Prostate gland (tissue), 2 donors: Measurements from ENCODE around the gene ACAT1. TPM values are rescaled to one million over a fixed set of nuclear protein-coding genes. Genes with fewer than 3 reads are reported as not detected.
A peak's percentile ranks its signal among the peaks of the same experiment; 100 is the strongest.
"Not testable (repeated sequence)": the region's sequence is repeated elsewhere in the genome, so short reads cannot be mapped to it uniquely, and the experiment has no call there.

Experiments used
- DNase-seq: peaks from one replicate; pipeline ENCODE4 v3.0.0-alpha.2; 2019; ENCODE audit warnings: low spot score
- H3K27ac ChIP-seq, 2 donors: fragments of 200-600 bp; sonication (generic); 2 replicates each; pipeline ENCODE4 v1.5.1; 2017 to 2019
- H3K27me3 ChIP-seq: fragments of 200-600 bp; sonication (generic); replicated peaks from 2 replicates; pipeline ENCODE4 v1.5.1; 2019; ENCODE audit not compliant: insufficient read depth
- H3K36me3 ChIP-seq, 2 donors: fragments of 200-600 bp; sonication (generic); 1 replicate in 1 of 2; 2 replicates in 1 of 2; pipeline versions ENCODE4 v1.5.1 to v1.8.1; 2017 to 2019
- H3K4me1 ChIP-seq: fragments of 200-600 bp; sonication (generic); replicated peaks from 2 replicates; pipeline ENCODE4 v1.5.1; 2019
- H3K4me3 ChIP-seq, 2 donors: fragments of 200-600 bp; sonication (generic); 2 replicates each; pipeline ENCODE4 v1.5.1; 2017 to 2019
- H3K9me3 ChIP-seq: fragments of 200-600 bp; sonication (generic); 2 replicates; pipeline ENCODE4 v1.5.1; 2017
- POLR2A ChIP-seq: fragments of 450-650 bp; IDR thresholded peaks from one replicate; pipeline ENCODE4 v1.6.1; 2016; ENCODE audit warnings: antibody characterized with exemption, mild to moderate bottlenecking
- POLR2AphosphoS5 ChIP-seq: sonication (generic); formaldehyde crosslinking; IDR thresholded peaks from one replicate; pipeline ENCODE4 v1.6.1; 2017; ENCODE audit warnings: antibody characterized with exemption
- whole genome bisulfite sequencing: methylation state at CpG from one replicate; pipeline ENCODE4 v1.1.5; 2018; 5-methylcytosine and 5-hydroxymethylcytosine counted together
- intact Hi-C: fragments of 100-400 bp; cut with DNase I; formaldehyde crosslinking; loops from one replicate; pipeline ENCODE4 v1.14.2; 2022
- total RNA-seq, 2 donors: library from RNA; depleted of rRNA; stranded (reverse); fragments of >200 nt; gene quantifications; one replicate each; pipeline ENCODE4 v1.1.0, GENCODE V29; 2016
- TF ChIP-seq, protein P1 (sequence below), 4 experiments: fragments of 200-600 bp in 2 of 4; fragments of 450-650 bp in 2 of 4; sonication (generic) in 2 of 4; IDR thresholded peaks; 1 replicate in 3 of 4; 2 replicates in 1 of 4; pipeline ENCODE4 v1.5.1; 2016 to 2019; ENCODE audit warnings: antibody characterized with exemption in 4 of 4, mild to moderate bottlenecking in 2 of 4, moderate library complexity in 2 of 4

The ACAT1 gene
- total RNA-seq, 2 donors from 2014 or later, result 65.1 to 152 TPM

- intact Hi-C loops, result loop anchor here (5.0 kb wide), 1 partner anchor 111 kb away; the partner anchor contains the start of gene CUL5
- no peak for DNase-seq
- TF ChIP-seq, protein P1, sequence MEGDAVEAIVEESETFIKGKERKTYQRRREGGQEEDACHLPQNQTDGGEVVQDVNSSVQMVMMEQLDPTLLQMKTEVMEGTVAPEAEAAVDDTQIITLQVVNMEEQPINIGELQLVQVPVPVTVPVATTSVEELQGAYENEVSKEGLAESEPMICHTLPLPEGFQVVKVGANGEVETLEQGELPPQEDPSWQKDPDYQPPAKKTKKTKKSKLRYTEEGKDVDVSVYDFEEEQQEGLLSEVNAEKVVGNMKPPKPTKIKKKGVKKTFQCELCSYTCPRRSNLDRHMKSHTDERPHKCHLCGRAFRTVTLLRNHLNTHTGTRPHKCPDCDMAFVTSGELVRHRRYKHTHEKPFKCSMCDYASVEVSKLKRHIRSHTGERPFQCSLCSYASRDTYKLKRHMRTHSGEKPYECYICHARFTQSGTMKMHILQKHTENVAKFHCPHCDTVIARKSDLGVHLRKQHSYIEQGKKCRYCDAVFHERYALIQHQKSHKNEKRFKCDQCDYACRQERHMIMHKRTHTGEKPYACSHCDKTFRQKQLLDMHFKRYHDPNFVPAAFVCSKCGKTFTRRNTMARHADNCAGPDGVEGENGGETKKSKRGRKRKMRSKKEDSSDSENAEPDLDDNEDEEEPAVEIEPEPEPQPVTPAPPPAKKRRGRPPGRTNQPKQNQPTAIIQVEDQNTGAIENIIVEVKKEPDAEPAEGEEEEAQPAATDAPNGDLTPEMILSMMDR (IDR thresholded peaks at IDR 0.05), result peak in 2 of 4 experiments; percentile 52 to 62
- TF ChIP-seq POLR2AphosphoS5, result no peak
Measured at GRCh38 chr11:108117746-108118371, 3.5 kb upstream of the ACAT1 start.

DNA sequence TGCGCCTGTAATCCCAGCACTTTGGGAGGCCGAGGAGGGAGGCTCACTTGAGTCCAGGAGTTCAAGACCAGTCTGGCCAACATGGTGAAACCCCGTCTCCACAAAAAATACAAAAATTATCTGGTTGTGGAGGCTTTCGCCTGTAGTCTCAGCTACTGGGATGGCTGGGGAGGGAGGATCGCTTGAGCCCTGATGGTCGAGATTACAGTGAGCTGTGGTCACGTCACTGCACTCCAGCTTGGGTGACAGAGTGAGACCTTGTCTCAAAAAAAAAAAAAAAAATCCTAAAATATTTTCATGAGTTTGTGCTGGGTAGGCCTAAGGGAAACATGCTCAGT lies 462 bp upstream of the ACAT1 start:
- not testable (repeated sequence) for H3K36me3 ChIP-seq, H3K4me1 ChIP-seq, DNase-seq, H3K27me3 ChIP-seq, H3K9me3 ChIP-seq
- Histone ChIP-seq H3K27ac (peak overlapping the region; percentile 87 to 89), H3K4me3 (peak overlapping the region; percentile 69 to 73)
- intact Hi-C loops, result loop anchor here (2.0 to 10.0 kb wide), 3 partner anchors 102 to 541 kb away; partner anchors contain the start of genes ATM, NPAT and POGLUT3
- WGBS, result 63% methylated on average over 7 of the region's 7 CpGs

More at GRCh38 chr11:108117746-108118371, 3.5 kb upstream of the ACAT1 start:
- Histone ChIP-seq H3K9me3 (no peaks in the 10 kb centered on the region), H3K36me3 (no peaks in the 10 kb centered on the region), H3K4me3 (no peak overlapping the region), H3K27me3 (no peaks in the 10 kb centered on the region), H3K4me1 (peaks cover 4% of the 10 kb centered on the region), H3K27ac (no peak overlapping the region)

DNA sequence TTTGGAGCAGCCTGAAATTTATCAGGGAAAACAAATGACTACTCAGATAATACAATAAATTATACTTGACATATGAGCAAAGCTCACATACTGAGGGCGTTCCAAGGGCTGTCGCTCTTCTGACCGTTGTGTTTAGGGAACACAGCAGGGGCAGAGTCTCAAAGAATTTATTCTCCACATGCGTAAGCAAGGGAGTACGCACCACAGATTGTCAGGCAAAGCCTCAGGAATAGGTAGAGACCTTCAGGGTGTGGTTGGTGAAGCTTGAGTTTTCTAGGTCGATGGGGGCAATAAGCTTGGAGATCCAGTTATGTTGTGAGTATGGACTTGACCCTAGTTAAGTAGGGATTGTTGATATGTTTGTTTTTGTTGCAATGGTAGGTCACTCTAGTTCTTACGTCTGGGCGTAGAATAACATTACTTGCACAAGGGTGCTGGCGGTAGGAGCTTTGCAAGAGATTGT lies 830 bp downstream of the ACAT1 start:
- H3K9me3 ChIP-seq, result no peaks in the 10 kb centered on the region
- peak overlapping the region; percentile 69 to 73 for H3K4me3 ChIP-seq
- H3K27ac ChIP-seq, result peak overlapping the region; percentile 87 to 89
- no peaks in the 10 kb centered on the region for H3K36me3 ChIP-seq
- TF ChIP-seq POLR2AphosphoS5 (no peak), POLR2A (no peak)
- TF ChIP-seq, protein P1 (IDR thresholded peaks at IDR 0.05), result no peak
- intact Hi-C loops, result loop anchor here (5.0 to 10.0 kb wide), 2 partner anchors 373 to 540 kb away; partner anchors contain the start of gene POGLUT3
- 37% methylated on average over 9 of the region's 9 CpGs for whole genome bisulfite sequencing
- H3K4me1 ChIP-seq, result peaks cover 4% of the 10 kb centered on the region
- H3K27me3 ChIP-seq, result no peaks in the 10 kb centered on the region
- DNase-seq, result no peak

DNA sequence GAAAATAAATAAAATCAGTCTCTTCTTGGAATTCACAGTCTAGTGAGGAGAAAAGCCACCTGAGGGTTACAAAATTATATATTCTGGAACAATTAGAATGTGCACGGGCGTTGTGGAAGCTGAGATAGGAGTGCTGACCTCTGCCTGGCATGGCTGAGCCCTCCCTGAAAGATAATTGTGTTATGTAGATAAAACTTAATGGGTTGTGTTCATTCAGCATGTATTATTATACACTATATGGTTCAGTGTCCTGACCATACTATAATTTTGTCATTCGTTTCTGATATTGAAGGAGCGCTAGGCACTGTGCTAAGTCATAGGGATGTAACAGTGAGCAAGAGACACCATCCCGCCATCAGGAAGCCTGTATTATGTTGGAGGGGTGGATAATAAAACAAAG lies 3.7 kb downstream of the ACAT1 start:
- Histone ChIP-seq H3K27ac (no peak overlapping the region), H3K4me1 (peaks cover 4% of the 10 kb centered on the region), H3K4me3 (no peak overlapping the region), H3K9me3 (no peaks in the 10 kb centered on the region), H3K36me3 (no peaks in the 10 kb centered on the region), H3K27me3 (no peaks in the 10 kb centered on the region)
- WGBS, result 84% methylated on average over 5 of the region's 5 CpGs
- no peak for DNase-seq
- TF ChIP-seq POLR2AphosphoS5 (no peak), POLR2A (no peak)
- TF ChIP-seq, protein P1 (IDR thresholded peaks at IDR 0.05), result no peak
- intact Hi-C loops, result loop anchor here (10.0 kb wide), 1 partner anchor 370 kb away; the partner anchor contains the start of gene POGLUT3

- Histone ChIP-seq H3K36me3 (no peaks in the 10 kb centered on the region), H3K27ac (no peak overlapping the region), H3K4me1 (no peaks in the 10 kb centered on the region), H3K9me3 (no peaks in the 10 kb centered on the region), H3K27me3 (no peaks in the 10 kb centered on the region), H3K4me3 (no peak overlapping the region)
- DNase-seq, result no peak
- 98% methylated on average over 2 of the region's 2 CpGs for WGBS
- intact Hi-C loops, result loop anchor here (10.0 kb wide), 1 partner anchor 366 kb away; the partner anchor contains the start of gene POGLUT3
- no peak for TF ChIP-seq POLR2AphosphoS5
- no peak for TF ChIP-seq POLR2A
- TF ChIP-seq, protein P1 (IDR thresholded peaks at IDR 0.05), result no peak
Measured at GRCh38 chr11:108128772-108129171, 7.4 kb downstream of the ACAT1 start.
